Right renal cortex interstitium (tissue), 3 donors: ENCODE data around the gene CDC20. TPM values are rescaled to one million over a fixed set of nuclear protein-coding genes. Genes with fewer than 3 reads are reported as not detected.
A peak's percentile ranks its signal among the peaks of the same experiment; 100 is the strongest.
"Not testable (repeated sequence)": the region's sequence is repeated elsewhere in the genome, so short reads cannot be mapped to it uniquely, and the experiment has no call there.

Source experiments
- DNase-seq, 3 donors: peaks; one replicate each; pipeline ENCODE4 v3.0.0-alpha.2; 2013; ENCODE audit warnings: low read depth in 3 of 3, low spot score in 2 of 3
- polyA plus RNA-seq, 3 donors: library from polyadenylated mRNA; unstranded; fragments of 120-200 nt; gene quantifications; one replicate each; pipeline ENCODE4 v1.2.1, GENCODE V29; 2013; ENCODE audit not compliant: insufficient read length in 3 of 3

Gene CDC20
- polyA plus RNA-seq, 3 donors, result 37.6 to 40.6 (median 38.2) TPM

DNA sequence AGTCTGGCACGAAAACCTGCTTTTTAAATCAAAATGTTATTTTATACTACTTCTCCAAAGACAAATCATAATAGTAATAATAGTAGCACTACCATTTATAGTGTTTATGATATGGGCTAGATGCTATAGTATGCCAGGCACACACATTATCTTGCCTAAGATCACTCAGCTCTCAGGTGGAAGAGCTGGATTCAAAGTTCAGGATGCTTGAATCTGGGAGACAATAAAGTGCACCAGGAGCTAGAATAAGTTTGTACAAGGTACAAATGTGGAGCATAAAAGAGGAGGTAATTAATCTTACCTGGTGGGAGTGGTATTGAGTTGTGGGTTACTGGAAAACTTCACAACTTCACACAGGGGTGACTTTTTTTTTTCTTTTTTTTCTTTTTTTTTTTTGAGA, 19.1 kb downstream of the CDC20 start:
- no peak for DNase-seq

- no peak for DNase-seq
Observed at GRCh38 chr1:43379476-43379875, 20.7 kb downstream of the CDC20 start.

- DNase-seq, result no peak
Observed at GRCh38 chr1:43381612-43382011, 22.8 kb downstream of the CDC20 start.

GRCh38 chr1:43382027-43382779, 23.4 kb downstream of the CDC20 start:
- peak in 1 of 3 donors; percentile 19 for DNase-seq

- DNase-seq, result no peak
Observed at GRCh38 chr1:43383449-43383848, 24.7 kb downstream of the CDC20 start.

DNA sequence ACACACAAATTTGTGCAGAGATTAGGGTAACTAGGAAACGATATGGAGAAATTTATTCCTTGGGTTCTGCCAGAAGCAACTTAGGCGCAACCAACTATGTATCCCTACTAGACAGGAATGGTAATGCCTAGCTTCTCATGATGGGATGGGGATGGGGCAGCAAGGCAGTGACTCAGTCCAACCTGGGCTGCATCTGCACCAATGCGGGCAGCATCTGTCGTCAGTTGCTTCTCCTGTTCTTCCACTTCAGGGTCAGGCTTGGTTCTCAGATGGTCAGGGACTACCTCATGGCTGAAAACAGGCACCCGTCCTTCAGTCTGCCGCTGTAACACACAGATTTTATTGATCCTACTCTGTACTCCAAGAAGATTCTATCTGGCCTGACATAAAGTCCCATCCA, 27.9 kb downstream of the CDC20 start:
- DNase-seq, result no peak

GRCh38 chr1:43387976-43388599, 29.3 kb downstream of the CDC20 start:
- DNase-seq, result no peak

DNA sequence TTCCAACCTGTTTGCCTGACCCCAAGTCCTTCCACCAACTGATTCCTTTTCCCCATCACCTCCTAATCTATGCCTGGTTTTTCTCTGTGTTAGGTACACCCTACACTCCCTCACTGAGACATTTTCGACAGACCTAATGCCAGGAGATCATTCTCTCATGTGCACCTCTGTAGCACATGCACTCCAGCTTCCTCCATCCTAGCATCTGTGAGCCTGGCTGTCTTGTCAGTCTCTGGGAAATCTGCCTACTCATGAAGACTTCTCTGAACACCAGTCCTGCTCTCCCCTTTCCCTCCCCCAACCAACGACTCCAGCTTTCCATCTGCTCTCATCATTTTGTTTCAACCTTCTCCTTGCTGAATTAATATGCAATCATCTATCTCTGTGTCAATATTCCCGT, 29.8 kb downstream of the CDC20 start:
- DNase-seq, result no peak

DNA sequence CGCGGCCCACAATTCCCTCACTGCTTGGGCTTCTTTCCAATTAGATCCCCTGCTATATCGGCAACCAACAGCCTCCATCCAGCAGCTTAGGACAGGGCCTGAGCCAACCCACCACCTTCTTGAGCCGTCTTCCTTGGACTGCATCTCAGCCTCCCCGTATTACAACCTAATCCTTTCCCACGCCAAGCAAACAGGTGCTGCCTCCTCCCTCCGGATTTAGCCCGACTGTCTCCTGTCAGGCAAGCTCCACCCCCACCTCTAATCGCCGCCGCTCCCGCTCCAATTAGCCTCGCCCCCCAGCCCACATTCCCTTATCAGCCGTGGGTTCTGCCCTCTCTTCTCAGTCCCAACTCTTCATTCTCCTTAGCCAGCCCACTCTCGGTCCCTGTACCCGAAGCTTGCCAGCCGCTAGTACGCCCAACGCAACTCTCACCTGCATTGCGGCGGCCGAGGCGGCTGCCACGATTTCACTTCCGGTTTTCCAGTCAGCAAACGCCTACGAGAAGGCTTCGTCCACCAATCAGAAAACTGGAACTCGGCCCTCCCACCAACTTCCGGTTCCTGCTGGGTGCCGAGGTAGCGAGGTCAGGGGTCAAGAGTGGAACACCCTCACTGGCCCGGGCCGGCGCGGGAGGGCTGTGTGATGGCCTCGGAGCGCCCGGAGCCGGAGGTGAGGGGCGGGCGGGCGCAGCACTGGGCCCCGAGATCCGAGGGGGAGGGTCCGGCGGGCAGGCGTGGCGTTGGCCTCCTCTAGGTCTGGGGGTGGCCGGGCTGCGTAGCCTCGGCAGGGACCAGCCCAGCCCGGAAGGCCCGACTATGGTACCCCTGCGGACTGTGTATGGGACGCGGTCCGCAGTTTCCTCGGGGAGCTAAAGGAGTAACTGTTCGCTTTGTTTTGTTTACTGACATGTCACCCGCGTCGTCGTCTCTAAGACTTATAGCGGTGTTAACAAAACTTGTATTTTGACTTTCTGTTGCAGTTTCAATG, 30.8 kb downstream of the CDC20 start, which contains the start of the genes MED8 and SZT2:
TSS of gene MED8 (minus strand) at position 475 of the 988 bp plus-strand sequence. CDS start at position 439, 36 bp downstream.
TSS of gene SZT2 (plus strand) at position 574 of the 988 bp plus-strand sequence. CDS start at position 644, 70 bp downstream.
- peak; percentile 92 to 93 (median 92) for DNase-seq

DNA sequence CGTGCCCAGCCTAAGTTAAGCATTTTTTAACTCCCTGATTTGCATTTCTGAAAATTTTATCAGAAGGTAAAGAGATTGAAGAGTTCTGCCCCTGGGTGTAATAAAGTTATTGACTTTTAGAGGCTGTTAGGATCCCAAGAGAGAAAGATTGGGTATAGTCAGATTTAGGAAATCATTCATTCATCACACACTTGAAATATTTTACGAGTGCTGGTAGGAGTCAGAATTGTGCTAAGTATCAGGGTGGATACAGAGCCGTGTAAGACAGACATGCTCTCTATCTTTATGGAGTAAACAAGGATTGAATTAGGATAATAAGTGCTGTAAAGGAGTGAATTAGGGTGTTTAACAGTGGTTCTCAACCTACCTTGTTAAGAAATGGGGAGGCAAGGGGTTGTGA, 33.9 kb downstream of the CDC20 start:
- no peak for DNase-seq

DNA sequence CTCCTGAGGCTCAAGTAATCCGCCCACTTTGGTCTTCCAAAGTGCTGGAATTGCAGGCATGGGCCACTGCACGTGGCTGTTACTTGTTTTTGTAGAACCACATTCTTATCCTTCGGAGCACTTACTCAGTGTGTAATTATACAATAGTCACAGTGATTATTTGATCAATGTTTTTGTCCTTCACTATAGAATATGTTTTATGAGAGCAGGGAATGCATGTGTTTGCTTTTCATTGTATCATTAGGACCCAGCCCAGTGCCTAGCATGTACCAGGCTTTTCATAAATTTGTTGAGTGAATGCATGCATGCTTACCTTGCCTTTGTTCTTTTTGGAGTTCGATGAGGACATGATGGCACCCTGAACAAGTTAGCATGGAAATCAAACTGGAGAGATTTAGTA, 36.7 kb downstream of the CDC20 start:
- DNase-seq, result no peak

GRCh38 chr1:43396059-43396458, 37.3 kb downstream of the CDC20 start:
- DNase-seq, result no peak

DNA sequence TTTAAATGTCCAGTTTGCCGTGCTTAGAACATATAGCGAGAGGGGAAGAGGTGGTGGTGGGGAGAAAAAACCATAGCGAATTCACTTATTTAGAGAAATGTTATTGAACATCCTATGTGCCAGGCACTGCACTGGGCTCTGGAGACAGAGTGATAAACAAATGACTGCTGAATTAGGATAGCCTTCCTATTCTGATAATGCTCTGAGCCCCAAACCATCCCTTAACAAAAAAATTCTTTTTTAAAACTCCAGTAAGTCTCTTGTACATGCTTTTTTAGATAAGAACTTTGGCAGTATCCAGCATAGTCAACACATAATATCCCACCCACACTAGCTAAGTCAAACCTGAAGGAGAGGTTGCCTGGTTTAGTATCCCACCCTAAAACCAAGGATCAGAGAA, 39.4 kb downstream of the CDC20 start:
- no peak for DNase-seq

GRCh38 chr1:43400441-43400840, 41.7 kb downstream of the CDC20 start:
- DNase-seq, result not testable (repeated sequence)

DNA sequence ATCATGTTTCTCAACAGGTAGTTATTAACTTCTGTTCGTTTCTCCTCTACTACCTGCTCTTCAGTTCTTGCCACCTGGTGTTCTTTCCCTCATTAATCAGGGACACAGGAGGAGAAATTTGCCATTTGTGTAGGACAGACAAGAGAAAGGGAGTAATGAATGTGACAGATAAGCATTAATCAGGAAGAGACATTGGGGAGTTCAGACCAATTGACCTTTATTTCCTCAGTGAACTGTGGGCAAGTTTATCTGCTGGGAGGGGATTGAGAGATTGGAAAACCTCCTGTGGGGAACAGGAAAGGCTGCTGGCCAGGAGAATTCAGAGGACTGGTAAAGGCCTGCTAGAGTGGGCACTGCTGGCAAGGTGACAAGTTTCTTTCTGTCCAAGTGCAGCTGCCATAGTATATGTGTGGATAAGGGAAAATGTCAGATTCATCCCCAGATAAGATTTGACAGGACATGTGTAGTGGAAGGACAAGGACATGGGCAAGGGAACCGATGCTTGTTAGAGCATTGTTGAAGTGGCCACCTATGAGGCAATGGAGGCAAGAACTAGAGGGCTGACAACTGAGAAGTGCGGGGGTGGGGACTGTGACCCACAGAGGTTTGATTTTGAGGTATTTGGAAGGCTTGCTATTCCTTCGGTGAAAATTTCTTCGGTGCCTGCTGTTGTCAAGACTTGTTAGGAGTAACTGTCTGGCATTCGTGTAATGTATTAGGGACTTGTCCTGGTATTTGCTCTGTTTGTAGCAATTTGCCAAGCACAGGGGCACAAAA, 43.5 kb downstream of the CDC20 start:
- no peak for DNase-seq

GRCh38 chr1:43404353-43404752, 45.6 kb downstream of the CDC20 start:
- DNase-seq, result no peak

DNA sequence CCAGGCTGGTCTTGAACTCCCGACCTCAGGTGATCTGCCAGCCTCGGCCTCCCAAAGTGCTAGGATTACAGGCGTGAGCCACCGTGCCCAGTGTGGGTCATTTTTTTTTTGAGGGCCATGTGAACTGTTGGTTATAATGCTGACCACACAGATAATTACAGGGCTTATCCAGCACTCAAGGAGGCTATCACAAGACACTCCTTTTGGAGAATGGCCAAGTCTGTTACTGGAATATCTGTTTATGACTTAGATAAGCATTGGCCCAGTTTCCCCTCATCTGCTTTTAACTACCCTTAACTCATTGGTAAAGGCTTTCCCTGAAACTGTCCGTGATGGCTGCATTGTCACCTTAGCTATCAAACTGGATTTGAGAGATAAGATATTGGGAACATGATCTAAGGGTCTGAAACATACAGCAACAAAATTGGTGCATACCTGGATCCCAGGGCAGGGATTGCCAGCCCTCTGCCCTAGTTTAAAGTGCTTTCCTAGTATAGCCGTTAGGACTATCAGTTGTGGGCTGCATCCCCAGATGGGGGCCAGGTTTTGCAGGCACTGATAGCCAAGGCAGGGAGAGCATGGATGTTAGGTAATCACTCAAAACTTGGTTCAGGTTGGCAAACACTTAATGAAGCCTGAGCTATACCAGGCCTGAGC, 46.6 kb downstream of the CDC20 start:
- no peak for DNase-seq

GRCh38 chr1:43405876-43406234, 47.1 kb downstream of the CDC20 start:
- no peak for DNase-seq

DNA sequence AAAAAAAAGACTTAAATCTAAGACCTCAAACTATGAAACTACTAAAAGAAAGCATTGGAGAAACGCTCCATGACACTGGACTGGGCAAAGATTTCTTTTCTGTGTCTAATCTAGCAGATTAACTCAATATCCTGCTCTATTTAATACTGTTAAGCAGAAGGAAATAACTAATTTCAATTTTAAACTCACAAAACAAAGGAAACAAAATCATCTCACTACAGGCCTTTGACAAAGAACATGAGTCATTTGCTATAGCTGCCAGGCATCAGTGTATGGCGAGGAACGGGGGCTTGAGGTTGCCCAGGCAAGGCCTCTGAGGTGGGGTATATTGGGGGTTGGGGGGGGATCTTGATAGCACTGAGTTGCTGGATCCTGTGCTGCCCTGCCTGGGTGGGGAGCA, 51.8 kb downstream of the CDC20 start:
- DNase-seq, result no peak
